NCI-H2196 treated with DMSO at 0.1 percent for 48 hours (cell line): ENCODE measurements around the gene UBE2J2.
A peak's percentile ranks its signal among the peaks of the same experiment; 100 is the strongest.

Source experiments
- DNase-seq: peaks from one replicate; lab custom pipeline; 2025; ENCODE audit not compliant: unreplicated experiment; lab: John Stamatoyannopoulos, UW

UBE2J2 gene

DNA sequence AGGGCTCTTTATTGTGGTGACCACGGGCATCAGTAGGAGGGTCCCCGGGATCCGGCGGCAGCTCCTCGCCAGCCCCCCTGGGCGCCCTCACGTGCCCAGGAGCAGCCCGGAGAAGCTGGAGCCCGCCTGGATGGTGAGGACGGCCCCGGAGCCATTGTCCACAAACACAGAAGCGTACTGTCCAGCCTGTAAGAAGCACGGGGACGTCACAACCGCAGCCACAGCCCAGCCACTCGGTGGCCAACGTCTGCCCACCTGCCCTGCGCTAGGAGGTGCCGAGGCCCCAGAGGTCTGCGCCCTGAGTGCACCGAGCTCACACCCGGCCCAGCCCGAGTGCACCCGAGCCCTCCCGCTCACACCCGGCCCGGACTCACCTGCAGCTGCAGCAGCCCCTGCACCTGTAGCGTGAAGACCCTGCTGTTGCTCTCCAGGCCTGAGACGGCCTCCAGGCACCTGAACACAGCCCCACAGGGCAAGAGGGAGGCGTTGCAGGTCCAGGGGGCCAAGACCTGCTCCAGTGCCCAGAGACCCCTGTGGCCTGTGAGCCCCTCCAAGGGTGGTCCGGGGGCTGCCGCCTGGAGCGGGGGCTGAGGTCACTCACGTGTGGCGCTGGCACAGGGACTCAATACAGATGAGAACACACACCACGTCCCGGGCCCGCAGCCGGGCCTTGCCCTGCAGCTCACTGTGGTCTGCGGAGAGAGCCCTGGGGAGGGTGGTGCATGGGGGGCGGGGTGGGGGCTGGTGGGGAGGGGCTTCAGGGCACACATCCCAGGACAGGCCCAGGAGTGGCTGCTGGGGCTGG lies 31.0 kb downstream of the UBE2J2 start:
- DNase-seq = no peak

DNA sequence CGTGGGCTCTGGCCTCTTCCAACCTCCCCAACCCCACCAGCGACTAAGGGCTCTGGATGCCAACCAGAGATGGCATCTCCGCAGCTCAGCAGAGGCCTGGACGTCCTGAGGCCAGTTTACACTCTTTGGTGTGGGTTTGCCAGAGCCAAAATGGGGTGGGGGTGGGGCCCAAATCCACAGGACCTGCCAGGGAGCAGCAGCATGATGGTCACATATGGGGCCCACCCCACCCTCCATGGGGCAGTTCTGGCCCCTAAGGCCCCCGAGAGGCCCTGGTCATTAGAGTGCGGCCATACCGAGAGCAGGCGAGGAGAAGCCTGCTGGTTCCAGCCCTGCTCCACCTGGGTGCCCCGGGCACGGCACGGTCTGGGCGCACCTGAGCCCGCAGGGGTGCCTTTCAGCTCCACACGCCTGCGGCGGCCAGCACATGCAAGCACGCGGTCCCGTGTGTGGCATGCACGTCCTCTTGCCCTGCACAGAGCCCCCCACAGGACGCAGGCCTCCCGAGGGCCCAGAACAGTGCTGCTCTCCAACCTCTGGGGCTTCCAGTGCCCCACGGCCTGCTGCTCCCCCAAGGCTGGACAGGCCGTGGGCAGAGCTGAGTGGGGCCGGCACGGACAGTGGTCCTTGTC lies 31.9 kb downstream of the UBE2J2 start:
- no peak for DNase-seq

DNA sequence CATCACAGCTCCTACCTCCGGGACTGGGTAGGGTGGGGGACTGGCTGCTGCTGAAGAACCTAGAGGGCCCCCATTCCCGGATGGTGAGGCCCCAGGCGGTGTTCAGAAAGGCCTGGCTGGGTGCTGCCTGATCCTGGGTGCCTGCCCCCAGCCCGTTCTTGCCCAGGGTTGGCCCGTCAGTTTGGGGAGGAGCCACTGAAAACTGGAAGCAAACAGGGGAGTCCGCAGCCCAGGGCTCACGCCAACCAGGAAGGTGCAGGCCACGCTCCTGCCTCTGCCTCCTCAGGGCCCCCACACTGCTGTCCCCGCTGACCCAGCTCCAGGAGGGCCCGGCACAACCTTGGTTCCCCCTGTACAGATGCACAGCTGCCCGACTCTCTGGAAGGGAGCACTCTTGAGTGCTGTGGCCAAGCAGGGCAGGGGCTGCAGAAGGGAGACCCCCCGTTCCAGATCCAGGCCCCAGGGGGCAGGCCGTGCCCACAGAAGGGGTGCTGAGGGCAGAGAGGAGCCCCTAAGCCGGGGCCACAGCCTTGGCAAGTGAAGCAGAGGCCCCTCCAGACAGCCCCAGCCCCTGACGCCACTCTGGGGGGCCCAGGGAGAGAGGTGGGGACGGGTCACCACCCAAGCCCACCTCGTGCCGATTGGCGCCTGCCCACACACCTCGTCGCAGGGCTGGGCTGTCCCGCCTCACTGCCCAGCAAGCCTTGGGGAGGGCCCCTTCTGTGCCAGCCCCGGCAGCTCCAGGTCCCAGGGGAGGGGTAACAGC lies 32.6 kb downstream of the UBE2J2 start:
- no peak for DNase-seq

DNA sequence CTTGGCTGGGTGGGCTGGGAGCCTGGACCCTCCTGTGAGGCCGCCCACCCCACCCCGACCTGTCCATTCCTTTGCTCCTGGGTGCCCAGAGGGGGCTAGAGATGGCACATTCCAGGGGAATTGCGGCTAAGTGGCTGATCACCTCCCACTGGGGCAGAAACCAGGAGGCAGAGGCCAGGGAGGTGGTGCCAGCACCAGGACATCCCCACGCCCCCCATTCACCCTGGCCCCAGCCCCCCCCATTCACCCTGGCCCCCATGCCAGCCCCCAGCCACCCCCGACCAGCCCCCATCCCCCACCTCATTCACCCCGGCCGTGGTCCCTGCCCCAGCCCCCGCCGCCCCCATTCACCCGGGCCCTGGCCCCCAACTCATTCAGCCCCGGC lies 33.3 kb downstream of the UBE2J2 start:
- no peak for DNase-seq

DNA sequence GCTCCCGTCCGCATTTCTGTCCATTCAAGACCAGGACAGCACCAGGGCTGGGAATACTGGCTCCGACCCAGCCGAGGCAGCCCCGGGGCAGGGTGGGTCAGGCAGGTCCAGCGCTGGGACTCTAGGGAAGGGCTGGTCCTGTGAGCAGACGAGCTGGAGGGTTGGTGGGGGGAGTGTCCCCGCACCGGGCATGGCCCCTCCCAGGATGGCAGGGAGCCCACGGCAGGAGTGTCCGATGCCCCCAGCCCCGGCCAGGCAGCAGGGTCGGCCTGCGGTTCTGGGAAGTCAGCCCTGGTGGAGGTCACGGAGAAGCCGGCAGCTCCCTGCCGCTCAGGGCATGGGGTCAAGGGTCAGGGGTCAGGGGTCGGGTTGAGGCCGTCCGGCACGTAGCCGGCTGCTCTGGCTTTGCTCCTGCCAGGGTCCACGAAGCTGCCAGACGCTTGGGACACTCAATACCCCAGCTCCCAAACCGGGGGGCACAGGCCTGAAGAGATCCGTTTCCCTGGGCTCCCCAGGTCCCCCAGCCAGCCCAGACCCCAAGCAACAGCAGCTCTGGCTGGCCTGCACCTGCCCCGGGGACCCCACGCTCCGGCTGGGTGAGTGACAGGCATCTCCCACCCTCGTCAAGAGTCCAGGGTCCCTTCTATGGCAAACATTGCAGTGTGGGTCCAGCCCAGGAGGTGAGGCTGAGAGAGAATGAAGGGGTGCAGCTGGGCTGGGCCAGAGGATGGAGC lies 33.9 kb downstream of the UBE2J2 start:
- no peak for DNase-seq

DNA sequence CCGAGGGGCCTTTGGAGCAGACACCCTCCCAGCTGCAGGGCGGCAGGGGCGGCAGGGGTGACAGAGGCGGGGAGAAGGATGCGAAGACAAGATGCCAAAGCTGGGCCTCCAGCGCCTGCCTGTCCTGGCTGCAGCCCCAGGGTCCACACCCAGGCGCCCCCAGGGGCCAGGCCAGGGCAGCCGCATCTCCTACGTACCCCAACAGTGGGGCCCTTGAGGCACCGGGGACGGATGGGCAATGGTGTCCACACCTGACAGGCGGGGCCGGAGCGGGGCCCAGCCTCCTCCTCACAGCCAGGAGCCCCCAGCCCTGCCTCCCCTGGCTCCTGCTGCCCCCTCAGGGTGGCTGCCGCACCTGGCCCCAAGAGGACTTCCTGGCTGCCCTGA lies 34.4 kb downstream of the UBE2J2 start:
- DNase-seq = no peak

DNA sequence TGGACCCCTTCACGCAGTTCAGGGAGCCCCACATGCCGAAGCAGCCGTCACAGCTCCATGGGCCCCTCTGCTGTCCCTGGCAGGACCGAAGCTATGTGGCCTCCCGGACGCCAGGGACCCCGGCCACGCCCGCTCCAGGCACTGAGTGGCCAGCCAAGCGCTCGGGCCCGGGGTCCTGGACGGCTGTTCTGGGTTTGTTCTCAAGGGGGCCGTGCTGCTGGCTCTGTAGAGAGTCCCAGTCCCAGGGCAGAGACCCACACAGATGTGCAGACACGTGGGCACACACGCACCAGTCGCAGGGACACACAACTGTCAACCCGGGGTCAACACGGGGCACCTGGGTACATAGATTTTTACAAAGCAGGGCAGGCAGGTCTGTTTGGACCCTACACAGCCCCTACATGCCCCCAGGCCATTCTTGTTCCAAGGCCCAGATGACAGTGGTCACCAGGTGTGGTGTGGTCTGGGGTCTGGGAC lies 34.9 kb downstream of the UBE2J2 start:
- DNase-seq = no peak

DNA sequence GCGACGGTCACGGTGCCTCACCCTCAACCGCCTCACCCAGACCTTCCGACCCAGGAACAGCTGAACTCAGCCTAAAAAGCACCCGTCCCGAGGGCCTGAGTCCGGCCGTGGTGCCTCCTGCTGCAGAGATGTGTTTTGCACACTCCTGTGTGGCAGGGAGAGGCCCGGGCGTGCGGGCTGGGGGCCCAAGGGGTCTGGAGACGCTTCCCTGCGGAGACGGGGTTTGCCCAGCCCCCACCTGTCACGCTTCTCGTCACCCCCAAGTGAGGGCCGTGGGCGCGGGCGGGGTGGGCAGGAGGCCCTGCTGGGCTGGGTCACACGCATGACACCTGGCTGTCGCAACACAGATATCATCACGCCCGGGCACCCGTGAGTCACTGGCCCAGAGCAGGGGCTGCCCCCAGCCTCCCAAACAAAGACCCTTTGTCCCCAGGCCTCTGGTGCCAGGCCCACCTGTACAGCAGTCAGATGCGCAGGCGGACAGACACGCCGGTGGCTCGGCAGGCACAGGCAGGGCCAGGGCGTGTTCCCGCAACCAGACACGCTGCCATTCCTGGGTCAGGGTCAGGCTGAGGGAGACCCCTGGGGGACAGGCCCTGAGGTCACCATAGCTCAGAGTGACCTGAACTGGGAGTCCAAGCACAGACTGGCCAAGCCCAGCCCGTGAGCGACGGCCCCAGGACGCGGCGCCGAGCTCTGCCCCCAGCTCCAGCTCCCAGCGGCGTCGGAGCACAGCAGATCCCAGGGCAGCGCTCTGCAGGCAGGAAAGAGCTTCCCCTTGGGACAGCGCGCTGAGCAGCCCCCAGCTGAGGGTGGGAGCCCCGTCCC lies 35.6 kb downstream of the UBE2J2 start:
- no peak for DNase-seq

DNA sequence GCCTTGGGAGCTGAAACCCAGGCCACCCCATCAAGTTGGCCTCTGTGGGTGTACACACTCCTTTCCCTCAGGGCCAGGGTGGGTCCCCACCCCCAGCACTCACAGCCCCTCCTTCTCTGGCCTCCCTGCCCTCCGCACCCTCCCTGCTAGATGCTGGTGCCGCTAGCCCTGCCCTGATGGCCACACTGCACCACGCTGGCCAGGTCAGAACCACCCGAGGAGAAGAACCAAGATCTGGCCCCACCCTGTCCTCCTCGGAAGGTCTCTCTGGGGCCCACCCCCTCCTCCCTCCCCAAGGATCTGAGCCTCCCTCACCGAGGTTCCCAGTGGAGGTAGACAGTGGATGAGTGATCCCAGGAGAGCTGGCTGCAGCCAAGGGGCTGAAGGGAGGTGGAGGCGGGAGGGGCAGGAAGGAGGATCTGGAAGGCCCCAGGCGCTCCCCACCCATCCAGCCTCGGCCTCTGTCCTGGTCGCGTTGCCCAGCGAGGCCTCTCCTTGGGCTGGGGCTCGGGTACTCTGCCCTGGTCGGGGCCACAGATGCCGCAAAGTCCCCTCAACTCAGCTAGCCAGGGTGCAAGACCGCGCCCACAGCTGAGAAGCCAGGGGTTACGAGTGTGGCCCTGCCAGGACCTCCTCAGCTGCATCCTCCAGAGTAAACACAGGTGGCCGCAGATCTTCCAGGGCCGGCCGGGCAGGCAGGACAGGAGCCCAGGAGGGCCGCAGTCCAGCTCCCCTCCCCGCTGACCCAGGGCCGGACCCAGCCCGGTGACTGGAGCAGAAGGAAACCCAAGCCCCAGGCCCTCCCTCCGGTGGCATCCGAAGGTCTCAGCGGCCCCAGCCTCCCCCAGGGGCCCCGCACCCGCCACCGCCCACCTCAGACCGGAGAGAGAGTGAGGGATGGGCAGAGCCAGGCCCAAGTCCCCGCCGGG lies 36.4 kb downstream of the UBE2J2 start:
- DNase-seq = no peak

DNA sequence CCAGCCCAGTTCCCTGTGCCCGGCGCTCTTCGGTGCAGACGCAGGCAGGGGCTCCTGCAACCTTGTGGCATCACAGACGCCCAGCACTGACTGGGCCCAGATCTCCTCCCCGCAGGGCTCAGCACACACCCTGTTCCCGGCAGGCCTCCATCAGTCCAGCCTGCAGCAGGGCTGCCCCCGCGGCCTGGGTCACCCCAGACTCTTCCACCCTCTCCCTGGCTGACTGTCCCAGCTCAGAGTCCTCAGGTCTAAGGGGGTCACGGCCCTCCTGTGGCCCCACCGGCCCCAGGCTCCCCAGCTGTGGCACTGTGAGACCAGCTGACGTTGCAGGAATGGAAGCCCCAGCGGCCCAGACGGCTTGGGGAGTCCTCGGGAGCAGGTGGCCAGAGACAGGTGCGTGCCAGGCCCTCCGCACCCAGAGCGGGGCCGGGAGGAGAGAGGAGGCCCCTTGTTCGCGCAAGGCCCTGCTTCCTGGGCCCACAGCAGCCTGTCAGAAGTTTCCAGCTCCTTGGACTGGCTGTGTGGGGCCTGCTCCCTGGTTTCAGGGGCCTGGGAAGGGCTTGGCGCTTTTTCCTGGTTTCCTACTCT lies 37.4 kb downstream of the UBE2J2 start:
- DNase-seq = no peak

DNA sequence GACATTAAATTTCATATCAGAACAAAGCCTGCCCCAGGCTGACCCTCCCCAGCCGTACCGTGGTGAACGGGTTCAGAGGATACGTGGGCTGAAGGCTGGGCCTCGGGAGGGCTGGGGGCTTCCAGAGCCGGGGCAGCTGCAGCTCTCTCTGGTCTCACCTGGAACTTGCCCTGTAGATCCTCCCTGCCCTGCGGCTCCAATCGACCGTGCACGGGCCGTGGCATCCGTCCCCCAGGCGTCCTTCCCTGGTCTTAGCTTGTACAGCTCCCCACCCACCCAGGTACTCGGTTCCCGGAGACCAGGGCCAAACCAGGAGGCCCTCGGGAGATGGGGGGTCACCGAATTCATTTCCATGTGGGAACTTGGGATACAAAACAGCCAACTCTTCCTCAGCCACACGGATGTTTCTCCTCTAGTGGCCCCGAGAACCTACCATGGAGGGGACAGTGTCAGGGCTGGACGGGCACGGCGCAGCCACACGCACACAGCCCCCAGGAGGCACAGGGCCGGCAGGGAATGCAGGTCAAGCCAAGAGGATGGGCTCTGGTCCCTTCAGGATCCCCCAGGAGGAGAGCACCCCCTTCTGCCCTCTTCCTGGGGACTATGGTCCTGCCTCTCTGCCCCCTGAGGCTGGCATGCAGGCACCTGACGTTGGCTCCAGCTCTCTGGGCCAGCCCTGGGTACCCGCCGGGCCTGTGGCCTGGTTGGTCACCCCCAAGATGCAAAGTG lies 38.5 kb downstream of the UBE2J2 start:
- no peak for DNase-seq

DNA sequence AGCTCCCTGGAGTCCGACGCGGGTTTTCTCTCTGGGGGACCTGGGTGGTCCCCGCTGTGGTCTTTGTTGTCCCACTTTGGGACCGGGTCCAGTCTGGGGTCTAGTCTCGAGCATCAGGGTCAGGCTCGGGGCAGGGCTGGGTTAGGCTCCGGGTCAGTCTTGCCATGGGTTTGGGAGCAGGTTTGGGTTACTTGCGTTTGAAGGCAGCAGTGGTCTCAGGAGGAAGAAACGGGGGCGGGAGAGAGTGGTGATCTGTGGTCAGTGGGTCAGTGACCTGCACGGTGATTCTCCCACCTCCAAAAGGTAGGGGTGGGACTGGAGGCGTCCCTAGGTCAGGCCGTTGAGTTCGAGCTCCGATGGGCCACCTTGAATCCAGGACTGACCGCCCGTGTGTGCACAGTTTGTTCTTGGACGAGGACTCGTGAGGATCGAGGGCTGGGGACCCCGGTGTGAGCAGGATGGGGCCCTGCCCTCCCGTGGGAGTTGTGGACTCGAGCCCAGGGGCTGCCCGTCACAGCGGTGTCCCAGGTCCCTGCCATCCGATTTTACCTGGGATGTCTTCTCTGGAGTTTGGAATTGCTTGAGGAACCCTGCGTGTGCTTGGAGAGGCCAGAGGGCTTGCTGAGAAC lies 39.4 kb downstream of the UBE2J2 start:
- no peak for DNase-seq

DNA sequence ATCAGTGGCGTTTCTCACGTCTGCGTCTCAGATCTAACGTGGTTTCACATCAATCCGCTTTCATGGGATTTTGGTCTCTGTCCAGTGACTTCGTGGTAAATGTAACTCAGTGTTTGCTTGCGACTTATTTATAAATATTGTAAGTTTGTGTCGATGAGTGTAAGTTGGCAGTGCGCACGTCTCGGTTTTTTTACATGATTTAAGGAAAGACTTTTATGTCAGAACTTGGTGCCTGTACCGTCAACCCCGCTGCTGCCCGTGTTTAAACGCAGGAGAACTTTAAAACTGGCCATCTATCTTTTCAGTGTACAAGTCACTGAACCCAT lies 40.1 kb downstream of the UBE2J2 start:
- DNase-seq = no peak

DNA sequence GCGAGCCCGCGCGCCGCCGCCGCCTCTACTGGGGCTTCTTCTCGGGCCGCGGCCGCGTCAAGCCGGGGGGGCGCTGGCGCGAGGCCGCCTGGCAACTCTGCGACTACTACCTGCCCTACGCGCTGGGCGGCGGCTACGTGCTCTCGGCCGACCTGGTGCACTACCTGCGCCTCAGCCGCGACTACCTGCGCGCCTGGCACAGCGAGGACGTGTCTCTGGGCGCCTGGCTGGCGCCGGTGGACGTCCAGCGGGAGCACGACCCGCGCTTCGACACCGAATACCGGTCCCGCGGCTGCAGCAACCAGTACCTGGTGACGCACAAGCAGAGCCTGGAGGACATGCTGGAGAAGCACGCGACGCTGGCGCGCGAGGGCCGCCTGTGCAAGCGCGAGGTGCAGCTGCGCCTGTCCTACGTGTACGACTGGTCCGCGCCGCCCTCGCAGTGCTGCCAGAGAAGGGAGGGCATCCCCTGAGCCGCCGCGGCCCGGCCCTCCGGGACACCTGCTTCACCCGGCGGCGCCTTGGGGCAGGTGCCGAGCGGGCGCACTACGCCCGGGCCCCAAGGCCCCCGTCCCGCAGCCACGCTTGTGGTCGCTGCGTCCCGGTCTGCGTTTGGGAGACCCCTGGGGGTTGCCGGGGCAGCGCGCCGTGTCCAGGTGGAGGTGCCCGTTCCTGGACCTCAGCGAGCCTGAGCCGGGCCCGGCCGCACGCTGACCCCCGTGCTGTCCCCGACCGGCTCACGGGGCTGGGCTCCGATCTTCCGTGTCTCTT lies 40.7 kb downstream of the UBE2J2 start:
- no peak for DNase-seq

DNA sequence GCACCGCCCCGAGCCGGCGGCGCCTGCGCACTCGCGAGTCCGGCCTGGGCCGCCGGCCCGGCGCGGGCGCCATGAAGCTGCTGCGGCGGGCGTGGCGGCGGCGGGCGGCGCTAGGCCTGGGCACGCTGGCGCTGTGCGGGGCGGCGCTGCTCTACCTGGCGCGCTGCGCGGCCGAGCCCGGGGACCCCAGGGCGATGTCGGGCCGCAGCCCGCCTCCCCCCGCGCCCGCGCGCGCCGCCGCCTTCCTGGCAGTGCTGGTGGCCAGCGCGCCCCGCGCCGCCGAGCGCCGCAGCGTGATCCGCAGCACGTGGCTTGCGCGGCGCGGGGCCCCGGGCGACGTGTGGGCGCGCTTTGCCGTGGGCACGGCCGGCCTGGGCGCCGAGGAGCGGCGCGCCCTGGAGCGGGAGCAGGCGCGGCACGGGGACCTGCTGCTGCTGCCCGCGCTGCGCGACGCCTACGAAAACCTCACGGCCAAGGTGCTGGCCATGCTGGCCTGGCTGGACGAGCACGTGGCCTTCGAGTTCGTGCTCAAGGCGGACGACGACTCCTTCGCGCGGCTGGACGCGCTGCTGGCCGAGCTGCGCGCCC lies 41.4 kb downstream of the UBE2J2 start, which contains the start of gene B3GALT6:
TSS of gene B3GALT6 (plus strand) at position 30 of the 588 bp plus-strand sequence. CDS start at position 72, 42 bp downstream.
- DNase-seq = no peak

DNA sequence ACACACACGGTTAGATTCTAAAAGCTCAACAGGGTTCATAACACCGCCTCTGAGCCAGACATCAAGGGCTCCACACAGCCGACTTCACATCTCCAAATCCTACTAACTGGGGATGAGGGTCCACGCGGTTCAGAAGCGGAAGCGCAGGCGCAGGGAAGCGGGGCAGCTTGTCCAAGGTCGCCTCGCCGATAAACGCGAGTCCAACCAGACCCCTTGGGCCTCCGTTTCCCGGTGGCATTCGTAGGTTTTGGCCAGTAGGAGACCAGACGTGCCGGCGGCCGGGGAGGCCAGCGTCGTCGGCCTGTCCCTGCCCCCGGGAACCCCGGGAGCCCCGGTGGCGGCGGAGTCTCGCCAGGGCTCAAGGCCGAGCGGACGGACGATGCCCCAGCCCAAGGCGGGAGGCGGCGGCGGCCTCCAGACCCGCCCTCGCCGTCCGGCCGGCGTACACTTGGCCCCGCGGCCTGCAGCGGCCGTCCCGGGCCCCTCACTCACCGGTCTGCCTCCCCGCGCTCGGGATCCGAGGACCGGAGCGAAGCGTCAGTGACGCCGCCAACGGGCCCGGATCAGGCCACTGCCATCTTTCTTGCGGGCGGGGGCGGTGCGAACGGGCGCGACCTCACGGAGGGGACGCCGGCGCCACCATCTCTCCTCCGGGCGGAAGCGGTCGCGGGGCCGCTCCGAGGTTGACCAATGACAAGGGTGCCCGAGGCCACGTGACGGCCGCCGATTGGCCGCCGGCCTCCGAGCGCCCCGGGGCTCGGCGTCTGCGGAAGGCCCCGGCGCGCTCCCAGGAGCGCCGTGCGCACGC lies 42.0 kb downstream of the UBE2J2 start, which contains the start of gene SDF4:
TSS of gene SDF4 (minus strand) at position 602 of the 808 bp plus-strand sequence. CDS start 3,229 bp downstream, outside the sequence.
- peak; percentile 86 for DNase-seq
